SU-DHL-6 (cell line): Measurements from ENCODE around the gene PCDHGC5.

Experiments
- EZH2phosphoT487 ChIP-seq: fragments of 200-600 bp; sonication (generic), shearing (Covaris generic); conservative IDR thresholded peaks from 2 replicates; pipeline ENCODE4 v1.6.1; 2018; ENCODE audit warnings: mild to moderate bottlenecking, antibody characterized with exemption, low read length, moderate library complexity, mixed read lengths
- TF ChIP-seq, protein P1 (sequence below): fragments of 200-600 bp; sonication (generic); IDR thresholded peaks from one replicate; pipeline ENCODE4 v1.5.1; 2017; ENCODE audit warnings: antibody characterized with exemption, mild to moderate bottlenecking, low read length, moderate library complexity; ENCODE audit not compliant: insufficient read depth, poor library complexity, severe bottlenecking

DNA sequence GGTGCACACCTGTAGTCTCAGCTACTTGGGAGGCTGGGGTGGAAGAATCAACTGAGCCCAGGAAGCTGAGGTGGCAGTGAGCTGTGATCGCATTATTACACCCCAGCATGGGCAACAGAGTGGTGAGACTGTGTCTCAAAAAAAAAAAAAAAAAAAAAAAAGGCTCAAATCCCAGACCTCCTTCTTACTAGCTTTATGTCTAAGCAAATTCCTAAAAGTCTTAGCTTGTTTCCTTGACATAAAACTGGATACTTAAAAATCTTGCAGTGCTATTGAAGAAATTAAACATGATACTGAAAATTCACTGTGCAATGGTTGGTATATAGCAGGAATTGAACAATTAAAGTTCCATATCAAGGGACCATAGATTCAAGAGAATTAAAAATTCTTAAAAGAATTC lies 45.0 kb downstream of the PCDHGC5 start:
- TF ChIP-seq, protein P1, sequence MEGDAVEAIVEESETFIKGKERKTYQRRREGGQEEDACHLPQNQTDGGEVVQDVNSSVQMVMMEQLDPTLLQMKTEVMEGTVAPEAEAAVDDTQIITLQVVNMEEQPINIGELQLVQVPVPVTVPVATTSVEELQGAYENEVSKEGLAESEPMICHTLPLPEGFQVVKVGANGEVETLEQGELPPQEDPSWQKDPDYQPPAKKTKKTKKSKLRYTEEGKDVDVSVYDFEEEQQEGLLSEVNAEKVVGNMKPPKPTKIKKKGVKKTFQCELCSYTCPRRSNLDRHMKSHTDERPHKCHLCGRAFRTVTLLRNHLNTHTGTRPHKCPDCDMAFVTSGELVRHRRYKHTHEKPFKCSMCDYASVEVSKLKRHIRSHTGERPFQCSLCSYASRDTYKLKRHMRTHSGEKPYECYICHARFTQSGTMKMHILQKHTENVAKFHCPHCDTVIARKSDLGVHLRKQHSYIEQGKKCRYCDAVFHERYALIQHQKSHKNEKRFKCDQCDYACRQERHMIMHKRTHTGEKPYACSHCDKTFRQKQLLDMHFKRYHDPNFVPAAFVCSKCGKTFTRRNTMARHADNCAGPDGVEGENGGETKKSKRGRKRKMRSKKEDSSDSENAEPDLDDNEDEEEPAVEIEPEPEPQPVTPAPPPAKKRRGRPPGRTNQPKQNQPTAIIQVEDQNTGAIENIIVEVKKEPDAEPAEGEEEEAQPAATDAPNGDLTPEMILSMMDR = no peak
- TF ChIP-seq EZH2phosphoT487 = no peak
